Hematopoietic multipotent progenitor cell treated with erythropoietin and hydrocortisone succinate and interleukin-3 and kit ligand, for 15 days (in vitro differentiated cells): ENCODE results near the gene S100B.

Experiments used
- DNase-seq: peaks from one replicate; pipeline ENCODE4 v3.0.0-alpha.2; 2015; ENCODE audit warnings: low spot score

The S100B gene

DNA sequence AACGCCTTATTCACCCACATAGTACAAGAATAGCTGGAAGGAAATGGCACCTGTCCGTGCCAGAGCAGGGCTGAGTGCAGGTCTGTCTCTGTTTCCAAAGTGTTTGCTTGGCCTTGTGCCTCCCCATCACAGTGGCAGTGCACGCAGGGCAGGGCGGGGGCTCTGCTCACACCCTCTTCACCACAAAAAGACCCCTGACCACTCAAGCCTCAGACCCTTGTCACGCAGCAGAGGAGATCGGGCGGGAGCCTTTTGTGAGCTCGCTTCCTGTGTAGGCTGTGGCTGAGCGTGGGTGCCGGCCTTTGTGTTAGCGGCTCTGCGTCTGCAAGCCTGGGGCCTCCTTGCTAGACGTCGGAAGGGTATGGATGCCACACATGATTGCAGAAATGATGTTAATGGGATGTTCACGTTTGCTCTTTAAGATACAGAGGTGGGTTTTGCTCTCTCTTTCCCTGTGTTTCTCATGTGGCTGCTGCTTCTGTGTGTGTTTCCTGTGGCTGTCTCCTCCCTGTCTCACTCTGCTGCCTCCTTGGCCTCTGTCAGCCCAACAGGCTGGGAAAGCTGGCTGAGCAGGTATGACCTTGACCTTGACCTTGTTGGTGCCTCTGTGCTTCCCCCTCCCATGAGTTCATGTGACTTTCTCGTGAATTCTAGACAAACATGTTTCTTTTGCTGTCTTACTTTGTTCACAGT, 45.4 kb downstream of the S100B start:
- DNase-seq, result no peak

- no peak for DNase-seq
Observed at GRCh38 chr21:46557919-46558392, 46.9 kb downstream of the S100B start.

DNA sequence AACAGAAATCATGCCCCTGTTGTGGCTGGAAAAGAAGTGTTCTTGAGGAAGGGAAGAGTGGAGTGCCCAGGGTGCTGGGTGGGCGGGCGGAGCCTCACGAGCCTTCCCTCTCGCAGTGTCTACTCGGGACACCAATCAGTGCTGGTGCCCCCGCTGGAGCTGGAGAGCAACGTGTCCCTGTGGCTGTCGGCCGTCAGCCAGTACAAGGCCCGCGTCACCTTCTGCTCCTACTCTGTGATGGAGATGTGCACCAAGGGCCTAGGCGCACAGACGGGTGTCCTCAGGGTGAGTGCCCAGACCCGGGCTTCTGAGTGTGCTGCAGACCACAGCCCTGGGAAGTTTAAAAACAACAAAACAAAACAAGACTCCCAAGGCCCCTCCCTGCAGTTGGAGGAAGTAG, 47.4 kb downstream of the S100B start:
- DNase-seq, result no peak

DNA sequence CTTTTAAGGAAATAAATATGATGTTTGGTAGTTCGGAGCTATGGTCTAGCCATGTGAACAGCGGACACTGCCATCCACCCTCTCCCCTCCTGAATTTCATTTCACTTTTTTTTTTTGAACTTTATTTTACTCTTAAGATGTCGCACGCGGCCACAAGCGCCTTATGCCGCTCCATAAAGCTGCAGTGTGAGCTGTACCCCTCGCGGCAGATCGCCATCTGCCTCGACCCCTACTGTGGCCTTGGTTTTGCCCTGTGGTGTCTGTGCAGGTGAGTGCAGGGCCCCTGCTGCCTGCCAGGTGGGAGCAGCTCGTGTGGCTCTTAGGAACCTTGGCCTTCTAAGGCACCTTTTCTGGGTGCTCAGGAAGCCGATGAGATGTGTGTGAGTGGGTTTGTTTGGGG, 48.1 kb downstream of the S100B start:
- DNase-seq, result no peak

- DNase-seq, result no peak
Observed at GRCh38 chr21:46555678-46556077, 49.2 kb downstream of the S100B start.

- no peak for DNase-seq
Observed at GRCh38 chr21:46555225-46555617, 49.7 kb downstream of the S100B start.

DNA sequence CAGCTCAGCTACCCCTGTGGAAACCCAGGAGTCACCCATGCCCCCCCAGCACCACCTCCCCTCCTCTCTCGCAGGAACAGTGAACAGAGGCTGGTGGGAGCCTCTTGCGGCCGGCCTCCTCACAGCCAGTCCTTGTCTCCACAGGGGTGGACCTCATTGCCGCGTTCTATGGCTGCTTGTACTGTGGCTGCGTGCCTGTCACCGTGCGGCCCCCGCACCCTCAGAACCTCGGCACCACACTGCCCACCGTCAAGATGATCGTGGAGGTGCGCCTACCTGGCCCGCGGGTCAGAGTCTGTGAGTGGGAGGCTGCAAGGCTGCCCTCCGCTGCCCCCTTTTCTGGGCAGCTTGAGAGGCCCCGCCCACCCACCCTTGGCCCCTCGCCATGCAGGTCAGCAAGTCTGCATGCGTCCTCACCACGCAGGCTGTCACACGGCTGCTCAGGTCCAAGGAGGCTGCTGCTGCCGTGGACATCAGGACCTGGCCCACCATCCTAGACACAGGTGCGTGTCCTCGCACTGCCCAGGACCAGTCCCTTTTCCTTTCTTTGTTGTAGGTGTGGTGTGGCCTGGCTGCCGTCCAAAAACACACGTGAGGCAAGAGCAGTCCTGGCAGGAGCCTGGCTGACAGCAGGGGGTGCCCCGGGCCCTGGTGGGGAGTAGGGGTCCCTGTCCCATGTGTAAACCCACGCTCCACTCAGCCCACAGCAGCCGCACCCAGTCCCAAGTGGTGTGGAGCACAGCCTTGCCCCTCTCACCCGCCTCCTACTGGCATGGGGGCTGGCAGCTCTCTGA, 50.3 kb downstream of the S100B start:
- no peak for DNase-seq

- no peak for DNase-seq
Observed at GRCh38 chr21:46553993-46554392, 50.9 kb downstream of the S100B start.

- DNase-seq, result no peak
Observed at GRCh38 chr21:46552865-46553379, 52.0 kb downstream of the S100B start.

DNA sequence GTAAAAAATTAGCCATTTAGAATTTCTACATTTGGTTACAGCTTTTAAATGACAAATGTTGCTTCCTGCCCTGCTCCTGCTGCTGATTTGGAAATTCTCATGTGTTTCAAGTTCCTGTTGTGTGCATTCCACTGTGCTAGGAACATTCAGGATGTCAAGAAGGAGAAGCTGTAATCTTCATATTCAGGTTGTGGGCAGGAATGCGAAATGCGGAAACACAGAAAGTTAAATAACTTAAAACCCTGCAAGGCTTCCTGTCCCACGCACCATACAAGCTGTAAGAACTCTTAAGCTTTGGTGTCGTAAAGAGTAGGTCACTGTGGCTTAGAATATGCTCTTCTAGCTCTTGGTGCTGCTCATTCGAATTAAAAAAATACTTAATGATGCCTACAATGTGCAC, 52.6 kb downstream of the S100B start:
- no peak for DNase-seq

DNA sequence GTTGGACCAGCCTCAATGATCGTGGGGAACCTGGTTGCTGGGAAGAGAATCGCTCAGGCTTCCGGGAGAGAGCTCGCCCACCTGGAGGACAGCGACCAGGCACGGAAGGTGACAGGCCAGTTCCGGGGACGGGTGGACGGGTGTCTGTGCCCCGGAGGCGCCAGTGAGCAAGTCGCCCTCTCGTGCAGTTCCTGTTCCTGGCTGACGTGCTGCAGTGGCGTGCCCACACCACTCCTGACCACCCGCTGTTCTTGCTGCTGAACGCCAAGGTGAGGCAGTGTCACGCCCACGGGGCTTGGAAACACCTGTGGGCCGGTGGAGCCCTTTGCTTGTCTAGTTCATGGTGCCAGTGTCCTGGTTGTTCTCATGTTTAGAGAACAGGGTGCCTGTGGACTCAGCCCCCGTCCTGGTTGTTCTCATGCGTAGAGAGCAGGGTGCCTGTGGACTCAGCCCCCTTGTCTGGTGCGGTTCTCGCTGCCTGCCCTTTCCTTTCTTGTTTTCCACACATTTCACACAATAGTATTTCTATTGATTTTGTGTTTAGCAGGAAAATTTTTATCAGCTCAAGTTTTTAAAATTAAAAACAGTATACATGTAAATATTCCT, 53.1 kb downstream of the S100B start:
- peak; percentile 5 for DNase-seq

- DNase-seq, result no peak
Observed at GRCh38 chr21:46550116-46550941, 54.6 kb downstream of the S100B start.

- DNase-seq, result no peak
Observed at GRCh38 chr21:46549650-46550049, 55.2 kb downstream of the S100B start.
